MV-4-11 (cell line): ENCODE data around the gene KCNQ1.

Experiments
- DNase-seq: peaks from one replicate; lab custom pipeline; 2025; lab: John Stamatoyannopoulos, UW

The KCNQ1 gene

GRCh38 chr11:2442589-2442988 is 2.2 kb upstream of the KCNQ1 start:
- no peak for DNase-seq

DNA sequence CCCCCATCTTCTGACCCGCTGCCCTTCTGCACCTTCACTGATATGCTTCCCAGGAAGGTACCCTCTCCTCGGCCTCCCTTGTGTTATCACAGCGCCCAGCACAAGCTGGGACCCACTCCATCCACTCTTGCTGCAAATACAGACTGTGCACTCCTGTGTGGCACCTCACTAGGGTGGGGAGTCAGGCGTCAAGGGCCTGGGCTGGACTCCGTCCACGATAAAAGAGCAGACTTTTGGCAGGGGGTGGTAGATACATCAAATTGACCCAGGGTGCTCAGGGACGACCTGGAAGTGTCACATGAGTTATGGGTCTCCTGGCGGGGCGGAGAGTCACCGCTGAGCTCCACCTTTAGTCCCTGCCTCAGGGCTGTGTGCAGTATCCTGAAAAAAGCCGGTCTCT is 1.4 kb upstream of the KCNQ1 start:
- no peak for DNase-seq

DNA sequence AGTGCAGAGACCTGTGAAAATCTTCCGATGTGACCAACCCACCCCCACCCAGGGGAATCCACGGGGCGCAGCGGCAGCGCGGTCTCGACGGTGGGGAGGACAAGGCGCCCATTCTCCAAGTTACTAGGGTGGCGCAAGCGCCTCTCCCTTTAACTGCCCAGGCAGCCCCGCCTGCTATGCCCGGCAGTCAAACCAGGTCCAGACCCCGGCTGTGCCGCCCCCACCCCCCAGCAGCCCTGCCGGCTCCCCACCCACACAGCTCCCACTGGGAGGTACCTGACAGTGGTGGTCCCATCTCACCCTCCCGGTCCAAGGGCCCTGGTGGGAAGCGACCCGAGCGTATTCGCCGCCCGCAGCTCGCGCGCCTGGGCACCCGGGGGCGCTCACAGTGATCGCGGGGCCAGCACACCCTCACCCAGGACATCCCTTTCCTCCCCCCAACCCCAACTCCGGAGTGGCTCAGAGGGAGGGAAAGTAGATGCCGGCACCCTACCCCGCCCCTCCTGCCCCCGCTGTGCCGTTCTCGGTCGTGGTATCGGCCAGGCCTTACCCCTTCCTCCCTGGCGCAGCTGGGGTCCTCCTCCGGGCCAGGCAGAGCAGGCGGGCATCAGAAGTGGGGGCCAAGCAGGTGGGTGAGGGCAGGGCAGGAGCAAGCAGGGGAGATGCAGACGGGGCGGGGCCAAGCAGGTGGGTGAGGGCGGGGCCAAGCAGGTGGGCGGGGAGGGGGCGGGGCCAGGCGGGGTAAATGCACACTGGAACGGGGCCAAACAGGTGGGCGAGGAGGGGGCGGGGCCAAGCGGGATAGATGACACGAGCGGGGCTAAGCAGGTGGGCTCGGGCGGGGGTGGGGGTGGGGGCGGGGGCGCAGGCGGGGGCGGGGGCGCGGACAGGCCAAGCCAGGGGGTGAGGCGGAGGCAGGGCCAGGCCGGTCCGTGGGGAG is 657 bp upstream of the KCNQ1 start, which contains the start of gene TRPM5:
TRPM5 (minus strand) TSS at position 634 of the 940 bp plus-strand sequence. CDS start 21,478 bp downstream, outside the sequence.
- no peak for DNase-seq

DNA sequence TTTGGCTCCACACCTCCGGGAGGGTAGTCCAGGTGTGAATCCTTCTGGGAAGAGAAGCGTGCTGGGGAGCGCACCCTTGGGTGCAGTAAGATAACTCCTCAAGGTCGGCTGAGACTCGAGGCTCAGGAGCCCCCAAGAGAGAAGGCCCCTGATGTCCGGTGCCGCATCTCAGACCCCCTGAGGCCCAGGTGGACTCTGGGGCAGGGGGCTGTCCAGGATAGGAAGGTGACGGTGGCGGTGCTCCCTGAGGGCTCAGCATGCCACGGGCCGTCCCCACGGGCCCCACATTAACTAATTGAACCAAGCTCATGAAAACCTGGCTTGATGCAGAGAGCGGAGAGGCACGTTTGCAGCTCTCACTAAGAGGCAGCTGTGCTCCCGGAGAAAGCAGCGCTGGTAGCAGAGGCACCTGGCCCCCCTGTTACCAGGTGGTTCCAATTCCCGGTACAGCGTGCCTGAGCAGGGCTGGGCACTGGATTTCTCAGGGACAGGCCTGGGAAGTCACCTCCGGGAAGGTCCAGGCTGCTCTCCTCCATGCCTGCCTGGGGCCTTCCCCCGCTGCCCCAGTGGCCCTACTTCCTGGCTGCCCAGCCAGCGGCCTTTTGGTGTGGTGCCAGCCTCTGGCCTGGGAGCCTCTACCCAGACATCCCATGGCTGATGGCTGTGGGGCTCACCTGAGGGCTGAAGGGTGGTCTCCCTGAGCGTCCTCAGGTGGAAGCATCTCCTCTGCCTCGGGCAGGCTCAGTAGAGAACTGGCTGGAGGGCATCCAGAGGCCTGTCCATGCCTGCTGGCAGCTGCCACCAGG is 1.1 kb downstream of the KCNQ1 start:
- DNase-seq, result no peak

DNA sequence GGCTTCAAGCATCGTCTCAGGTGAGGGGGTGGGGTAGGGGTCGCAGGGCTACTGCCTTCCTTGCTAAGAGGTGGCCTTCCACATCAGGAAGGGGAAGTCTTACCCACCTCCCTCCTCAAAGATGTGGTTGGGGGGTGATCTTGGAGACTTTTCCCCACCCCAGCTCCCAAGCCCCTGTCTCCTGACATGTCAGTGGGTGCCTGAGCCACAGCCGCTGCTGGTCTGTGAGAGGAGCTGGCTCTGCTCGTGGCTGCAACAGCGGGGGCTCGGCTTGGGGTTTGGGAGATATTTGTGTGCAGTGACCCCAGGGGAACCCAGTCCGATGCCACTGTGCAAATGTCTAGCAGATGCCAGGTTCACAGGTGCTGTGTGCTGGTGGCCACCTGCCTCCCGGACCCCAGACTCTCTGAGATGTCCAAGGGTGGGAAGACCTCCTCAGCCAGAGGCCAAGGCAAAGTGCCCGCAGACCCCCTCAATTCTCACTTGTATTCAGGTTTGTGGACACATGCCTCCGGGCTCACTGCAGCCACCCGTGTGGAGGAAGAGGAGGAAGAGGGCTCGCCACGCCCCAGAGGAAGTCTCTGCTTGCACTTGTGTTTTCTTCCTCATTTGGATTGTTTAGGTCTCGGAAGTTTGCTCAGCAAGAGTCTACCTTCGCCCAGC is 1.9 kb downstream of the KCNQ1 start:
- DNase-seq, result peak; percentile 70

DNA sequence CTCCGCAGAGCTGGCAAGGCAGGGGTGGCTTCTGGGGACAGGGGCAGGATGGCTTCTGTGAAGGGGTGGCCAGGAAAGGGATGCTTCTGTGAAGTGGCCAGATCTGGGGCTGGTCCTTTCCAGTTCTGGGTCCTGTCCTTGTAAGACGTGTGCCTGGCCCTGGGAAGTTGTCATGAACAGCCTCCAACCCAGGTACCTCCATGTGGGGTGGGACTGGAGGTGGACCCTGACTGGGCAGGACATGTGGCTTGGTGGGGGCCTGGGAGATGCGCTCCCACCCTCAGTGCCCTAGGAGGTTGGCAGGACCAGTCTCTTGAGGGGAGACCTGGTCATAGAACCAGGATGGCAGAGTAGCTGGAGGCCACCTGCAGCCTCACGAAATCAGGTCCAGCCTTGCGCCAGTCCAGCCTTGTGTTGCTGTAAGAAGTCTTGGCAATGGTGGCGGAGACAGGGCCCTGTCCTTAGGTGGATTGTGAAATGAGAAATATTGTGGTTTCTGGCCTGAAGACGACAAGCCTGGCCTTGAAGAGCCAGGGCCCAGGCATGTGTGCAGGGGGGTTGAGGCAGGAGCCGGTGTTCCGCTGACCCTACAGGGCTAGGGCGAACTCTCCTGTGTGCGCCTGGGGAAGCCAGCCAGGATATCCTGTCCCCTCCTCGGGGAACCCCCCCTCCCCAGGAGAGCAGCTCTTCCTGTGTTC is 2.6 kb downstream of the KCNQ1 start:
- DNase-seq, result peak; percentile 71

- DNase-seq, result no peak
Observed at GRCh38 chr11:2447951-2448650, 3.3 kb downstream of the KCNQ1 start.

GRCh38 chr11:2448661-2449547 is 4.1 kb downstream of the KCNQ1 start:
- no peak for DNase-seq

DNA sequence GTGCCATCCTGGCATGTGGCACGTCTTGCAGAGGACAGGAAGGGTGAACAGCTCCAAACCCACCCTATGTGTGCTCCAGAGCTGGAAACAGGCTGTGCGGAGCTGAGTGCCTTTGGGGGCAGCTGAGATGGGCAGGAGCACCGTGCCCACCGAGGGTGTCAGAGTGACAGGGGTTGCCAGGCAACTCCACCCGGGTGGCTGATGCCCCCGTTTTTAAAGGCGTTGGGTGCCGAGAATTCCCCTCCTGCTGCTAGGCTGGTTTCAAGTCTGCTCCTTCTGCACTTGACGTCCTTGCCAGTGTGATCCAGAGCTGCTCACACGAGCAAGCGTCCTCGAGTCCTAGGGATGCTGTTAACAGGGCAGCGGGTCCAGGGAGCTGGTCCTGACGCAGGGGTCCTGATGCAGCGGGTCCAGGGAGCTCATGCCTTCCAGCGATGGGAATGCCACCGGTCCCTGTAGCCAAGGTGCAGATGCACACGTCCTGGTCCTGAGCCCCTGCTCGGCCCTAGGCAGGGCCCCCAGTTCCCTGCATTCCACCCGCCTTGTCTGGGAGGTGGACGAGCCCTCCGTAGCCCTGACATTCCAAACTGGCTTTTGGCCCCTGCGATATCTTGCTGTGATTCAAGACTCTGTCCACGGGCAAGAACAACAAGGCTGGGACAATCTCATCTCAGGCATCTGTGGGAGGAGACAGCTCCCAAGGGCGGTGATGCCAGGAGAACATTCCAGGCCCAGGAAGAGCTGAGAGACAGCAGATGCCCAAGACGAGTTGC is 4.9 kb downstream of the KCNQ1 start:
- DNase-seq, result no peak

GRCh38 chr11:2450321-2451041 is 5.7 kb downstream of the KCNQ1 start:
- DNase-seq, result no peak

DNA sequence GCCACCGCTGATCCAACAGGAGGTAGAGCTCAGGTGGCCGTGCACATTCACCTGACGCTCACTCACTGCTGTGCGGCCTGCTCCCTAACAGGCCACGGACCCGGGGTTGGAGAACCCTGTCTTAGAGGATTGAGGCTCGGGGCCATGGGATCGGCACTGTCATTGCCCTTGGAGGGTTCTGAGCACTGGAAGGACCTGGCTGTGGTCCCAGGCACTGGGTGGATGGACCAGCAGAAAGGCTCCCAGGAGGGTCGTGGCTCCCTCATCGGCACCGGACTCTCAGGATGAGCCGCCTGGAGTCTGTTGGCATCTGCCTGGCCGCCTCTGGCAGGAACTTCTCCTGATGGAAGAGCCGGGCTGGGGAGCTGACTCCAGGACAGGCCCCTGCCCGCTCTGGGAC is 6.5 kb downstream of the KCNQ1 start:
- DNase-seq, result no peak

DNA sequence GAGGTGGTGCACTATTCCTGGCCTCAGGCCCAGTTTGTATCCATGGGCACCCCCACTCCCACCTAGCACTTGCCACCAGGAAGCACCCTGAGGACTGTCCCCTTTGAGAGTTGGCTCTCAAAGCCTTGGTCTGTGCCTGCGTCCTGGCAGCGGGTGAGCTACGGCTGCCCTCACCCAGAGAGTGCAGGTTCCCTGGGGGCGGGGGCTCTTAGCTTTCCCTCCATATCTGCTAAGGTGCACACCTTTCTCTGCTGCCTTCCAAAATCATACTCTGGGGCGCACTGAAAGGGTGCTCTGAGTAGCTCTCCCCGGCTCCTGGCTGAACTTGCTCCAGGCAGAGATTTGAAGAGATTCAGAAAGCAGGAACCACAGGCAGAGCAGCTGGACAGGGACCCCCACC is 7.1 kb downstream of the KCNQ1 start:
- no peak for DNase-seq

DNA sequence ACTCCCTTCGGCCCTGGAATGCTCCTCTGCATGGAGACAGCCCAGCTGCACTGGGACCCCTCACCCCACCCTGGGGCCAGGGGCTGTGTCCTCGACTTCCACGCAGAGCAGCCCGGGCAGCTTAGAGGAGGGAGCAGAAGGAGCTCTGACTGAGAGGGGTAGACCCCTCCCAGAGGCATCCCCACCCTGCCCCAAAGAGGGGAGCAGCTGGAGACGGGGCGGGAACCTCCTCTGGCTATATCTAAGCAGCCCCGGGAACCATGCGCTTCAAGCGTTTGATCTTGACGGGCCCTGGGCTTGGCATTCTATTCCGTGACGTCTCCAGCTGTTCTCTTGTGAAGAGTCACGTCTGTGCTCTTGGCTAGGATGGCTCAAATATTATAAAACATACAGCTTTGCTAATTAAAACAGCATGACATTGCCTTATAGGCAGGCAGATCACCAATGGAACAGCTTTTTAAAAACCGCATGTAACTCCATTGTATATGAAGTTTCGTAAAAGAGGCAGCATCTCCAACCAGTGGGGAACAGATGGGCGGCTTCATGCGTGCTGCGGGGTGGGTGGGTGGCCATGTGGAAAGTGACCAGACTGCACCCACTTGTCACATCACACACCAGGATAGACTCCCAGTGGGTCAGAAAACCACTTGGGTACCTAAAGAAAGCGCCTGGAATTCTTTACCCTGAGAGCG is 7.7 kb downstream of the KCNQ1 start:
- DNase-seq, result no peak

- DNase-seq, result no peak
Observed at GRCh38 chr11:2453436-2453835, 8.6 kb downstream of the KCNQ1 start.

DNA sequence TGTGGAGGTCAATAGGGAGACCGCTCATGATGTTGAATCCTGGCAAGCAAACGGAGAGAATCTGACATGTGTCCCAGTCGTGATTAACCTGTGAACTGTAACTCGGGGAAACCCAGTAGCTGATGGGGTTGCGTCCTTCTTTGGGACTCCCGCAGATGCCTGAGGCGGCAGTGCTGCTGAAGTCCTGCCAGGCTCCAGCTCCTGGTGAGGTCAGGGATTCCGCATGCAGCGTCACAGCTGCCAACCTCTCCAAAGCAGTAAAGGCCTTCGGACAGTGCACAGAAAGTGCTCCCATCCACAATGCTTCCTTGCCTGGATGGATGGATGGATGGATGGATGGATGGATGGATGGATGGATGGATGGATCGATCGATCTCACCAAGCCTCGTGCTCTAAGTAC is 13.5 kb downstream of the KCNQ1 start:
- DNase-seq, result no peak

GRCh38 chr11:2459016-2459725 is 14.4 kb downstream of the KCNQ1 start:
- DNase-seq, result no peak

GRCh38 chr11:2459796-2460531 is 15.2 kb downstream of the KCNQ1 start:
- no peak for DNase-seq
